ENCODE results near the gene JUP.

GRCh38 chr17:41734139-41734948 lies 52.2 kb downstream of the JUP start, which contains the start of gene HAP1:
- TF ChIP-seq ZNF565 (CRISPR knock-in tag; conservative IDR thresholded peaks at IDR 0.05; ENCODE audit: low read depth) (no peak), ARNTL (CRISPR knock-in tag; IDR thresholded peaks at IDR 0.05; ENCODE audit: borderline replicate concordance, low read depth) (no peak), ESRRG (CRISPR knock-in tag; IDR thresholded peaks at IDR 0.05) (no peak), ISL1 (CRISPR knock-in tag; IDR thresholded peaks at IDR 0.05) (no peak), OSR1 (CRISPR knock-in tag; IDR thresholded peaks at IDR 0.05) (no peak), ZFP30 (CRISPR knock-in tag; IDR thresholded peaks at IDR 0.05) (no peak), PATZ1 (CRISPR knock-in tag; IDR thresholded peaks at IDR 0.05; ENCODE audit: borderline replicate concordance) (no peak)
- TF ChIP-seq, protein P1, sequence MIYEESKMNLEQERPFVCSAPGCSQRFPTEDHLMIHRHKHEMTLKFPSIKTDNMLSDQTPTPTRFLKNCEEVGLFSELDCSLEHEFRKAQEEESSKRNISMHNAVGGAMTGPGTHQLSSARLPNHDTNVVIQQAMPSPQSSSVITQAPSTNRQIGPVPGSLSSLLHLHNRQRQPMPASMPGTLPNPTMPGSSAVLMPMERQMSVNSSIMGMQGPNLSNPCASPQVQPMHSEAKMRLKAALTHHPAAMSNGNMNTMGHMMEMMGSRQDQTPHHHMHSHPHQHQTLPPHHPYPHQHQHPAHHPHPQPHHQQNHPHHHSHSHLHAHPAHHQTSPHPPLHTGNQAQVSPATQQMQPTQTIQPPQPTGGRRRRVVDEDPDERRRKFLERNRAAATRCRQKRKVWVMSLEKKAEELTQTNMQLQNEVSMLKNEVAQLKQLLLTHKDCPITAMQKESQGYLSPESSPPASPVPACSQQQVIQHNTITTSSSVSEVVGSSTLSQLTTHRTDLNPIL (CRISPR knock-in tag; IDR thresholded peaks at IDR 0.05; ENCODE audit: low read depth), result no peak
